Measurements from ENCODE around the gene OR10X1. TPM values are rescaled to one million over a fixed set of nuclear protein-coding genes. Genes with fewer than 3 reads are reported as not detected.

Gene OR10X1
- total RNA-seq, 1 donor from 2014 or later: not detected

GRCh38 chr1:158586942-158587341, 7.2 kb upstream of the OR10X1 start:
- Histone ChIP-seq H3K4me3 (ENCODE audit: low read depth, low read length) (no peak overlapping the region), H3K27me3 (ENCODE audit: control insufficient read depth, insufficient read depth, low read length) (no peaks in the 10 kb centered on the region), H3K36me3 (ENCODE audit: control insufficient read depth, insufficient read depth, low read length) (no peaks in the 10 kb centered on the region)
- no peak for TF ChIP-seq CTCF (IDR thresholded peaks at IDR 0.05; ENCODE audit: insufficient read depth, low read length, severe bottlenecking)
- no peak for DNase-seq (ENCODE audit: low read depth)
- no peak for FAIRE-seq

DNA sequence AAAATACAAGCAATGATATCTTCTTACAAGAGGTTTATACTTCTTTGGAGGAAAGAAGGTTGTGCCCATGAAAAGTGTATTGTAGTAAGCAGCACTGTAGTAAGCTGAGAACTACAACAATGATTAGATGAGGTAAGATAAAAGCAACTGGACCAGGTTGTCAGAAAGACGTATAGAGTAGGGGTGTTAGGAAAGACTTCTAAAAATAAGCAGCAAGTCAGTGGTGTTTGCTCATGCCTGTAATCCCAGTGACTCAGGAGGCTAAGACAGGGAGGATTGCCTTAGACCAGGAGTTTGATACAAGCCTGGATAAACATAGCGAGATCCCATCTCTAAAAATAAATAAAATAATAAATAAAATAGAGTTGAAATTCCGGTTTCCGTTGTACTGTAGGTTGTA, 4.3 kb upstream of the OR10X1 start:
- no peak for TF ChIP-seq CTCF (IDR thresholded peaks at IDR 0.05; ENCODE audit: insufficient read depth, low read length, severe bottlenecking)
- FAIRE-seq (no peak), DNase-seq (ENCODE audit: low read depth) (peak; percentile 18)
- H3K4me3 ChIP-seq (ENCODE audit: low read depth, low read length): no peak overlapping the region
- H3K36me3 ChIP-seq (ENCODE audit: control insufficient read depth, insufficient read depth, low read length): no peaks in the 10 kb centered on the region
- H3K27me3 ChIP-seq (ENCODE audit: control insufficient read depth, insufficient read depth, low read length): no peaks in the 10 kb centered on the region

DNA sequence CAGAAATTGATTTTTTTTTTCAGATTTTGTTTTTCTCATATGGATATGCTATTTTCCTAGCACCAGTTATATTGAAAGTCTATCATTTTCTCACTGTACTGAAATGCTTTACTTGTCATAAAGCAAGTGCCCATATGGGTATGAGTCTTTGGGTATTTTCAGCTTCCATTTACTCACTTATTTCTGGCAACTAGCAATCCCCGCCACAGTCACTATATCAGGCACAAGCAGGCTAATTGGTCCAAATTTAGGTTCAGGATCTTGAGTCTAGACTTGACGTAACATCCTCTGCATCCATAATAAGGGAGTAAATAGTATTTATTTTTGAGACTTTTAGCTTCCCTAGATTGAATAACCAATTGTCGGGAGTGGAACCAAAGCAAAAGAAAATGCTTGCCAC, 2.1 kb downstream of the OR10X1 start:
- Histone ChIP-seq H3K36me3 (ENCODE audit: control insufficient read depth, insufficient read depth, low read length) (no peaks in the 10 kb centered on the region), H3K27me3 (ENCODE audit: control insufficient read depth, insufficient read depth, low read length) (no peaks in the 10 kb centered on the region), H3K4me3 (ENCODE audit: low read depth, low read length) (no peak overlapping the region)
- no peak for TF ChIP-seq CTCF (IDR thresholded peaks at IDR 0.05; ENCODE audit: insufficient read depth, low read length, severe bottlenecking)
- no peak for FAIRE-seq
- DNase-seq (ENCODE audit: low read depth): no peak

- no peak for TF ChIP-seq CTCF (IDR thresholded peaks at IDR 0.05; ENCODE audit: insufficient read depth, low read length, severe bottlenecking)
- Histone ChIP-seq H3K36me3 (ENCODE audit: control insufficient read depth, insufficient read depth, low read length) (no peaks in the 10 kb centered on the region), H3K27me3 (ENCODE audit: control insufficient read depth, insufficient read depth, low read length) (no peaks in the 10 kb centered on the region), H3K4me3 (ENCODE audit: low read depth, low read length) (no peak overlapping the region)
- FAIRE-seq (no peak), DNase-seq (ENCODE audit: low read depth) (no peak)
These were observed 7.5 kb downstream of the OR10X1 start for GRCh38 chr1:158572226-158572625.

- Histone ChIP-seq H3K36me3 (ENCODE audit: control insufficient read depth, insufficient read depth, low read length) (no peaks in the 10 kb centered on the region), H3K4me3 (ENCODE audit: low read depth, low read length) (no peak within 1 kb of the TSS), H3K27me3 (ENCODE audit: control insufficient read depth, insufficient read depth, low read length) (no peaks in the 10 kb centered on the region)
- no peak for TF ChIP-seq CTCF (IDR thresholded peaks at IDR 0.05; ENCODE audit: insufficient read depth, low read length, severe bottlenecking)
- no peak for DNase-seq (ENCODE audit: low read depth)
- no peak for FAIRE-seq
These were observed 9.2 kb downstream of the OR10X1 start, which contains the start of gene OR6P1 for GRCh38 chr1:158570480-158570879. Gene OR6P1 (minus strand): TSS chr1:158570580. CDS start chr1:158563604, 6,976 bp downstream.

DNA sequence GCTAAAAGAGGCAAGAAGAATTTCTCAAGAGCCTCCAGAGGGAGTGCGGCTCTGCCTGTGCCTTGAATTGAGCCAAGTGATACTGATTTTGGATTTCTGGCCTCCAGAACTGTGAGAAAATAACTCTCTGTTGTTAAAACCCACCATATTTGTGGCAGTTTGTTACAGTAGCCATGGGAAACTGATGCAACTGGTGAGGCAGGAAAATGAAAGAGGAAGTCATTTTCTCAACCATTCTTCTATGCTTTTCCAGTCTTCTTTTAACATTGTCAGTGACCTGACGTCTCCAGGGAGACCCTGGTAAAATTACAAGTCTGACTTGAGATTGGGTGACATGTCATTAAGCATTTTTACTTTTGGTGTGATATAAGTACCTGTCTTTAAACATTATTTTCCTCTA, 15.1 kb downstream of the OR10X1 start:
- no peak for FAIRE-seq
- H3K4me3 ChIP-seq (ENCODE audit: low read depth, low read length): no peak overlapping the region
- no peaks in the 10 kb centered on the region for H3K27me3 ChIP-seq (ENCODE audit: control insufficient read depth, insufficient read depth, low read length)
- no peak for TF ChIP-seq CTCF (IDR thresholded peaks at IDR 0.05; ENCODE audit: insufficient read depth, low read length, severe bottlenecking)
- DNase-seq (ENCODE audit: low read depth): no peak
- H3K36me3 ChIP-seq (ENCODE audit: control insufficient read depth, insufficient read depth, low read length): no peaks in the 10 kb centered on the region
